ENCODE results near the gene POLR2A. TPM values are rescaled to one million over a fixed set of nuclear protein-coding genes. Genes with fewer than 3 reads are reported as not detected.

POLR2A gene
- polyA plus RNA-seq, 2 of the 4 experiments (the other 2 are of a cell fraction): 22.8 to 65.6 TPM

DNA sequence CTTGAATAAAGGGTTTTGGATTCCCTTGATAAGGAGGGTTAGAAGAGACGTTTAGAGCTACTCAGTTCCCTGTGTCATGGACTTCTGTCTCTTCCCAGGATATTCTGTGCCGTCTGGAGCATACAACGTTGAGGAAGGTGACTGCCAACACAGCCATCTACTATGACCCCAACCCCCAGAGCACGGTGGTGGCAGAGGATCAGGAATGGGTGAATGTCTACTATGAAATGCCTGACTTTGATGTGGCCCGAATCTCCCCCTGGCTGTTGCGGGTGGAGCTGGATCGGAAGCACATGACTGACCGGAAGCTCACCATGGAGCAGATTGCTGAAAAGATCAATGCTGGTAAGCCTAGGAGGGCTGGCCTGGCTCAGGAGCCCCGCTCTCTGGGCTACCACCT lies 24.7 kb downstream of the POLR2A start:
- no peak overlapping the region for H3K4me2 ChIP-seq
- no peaks in the 10 kb centered on the region for H3K4me1 ChIP-seq
- WGBS (ENCODE audit: missing lambda C conversion rate): 92% methylated on average over 9 of the region's 9 CpGs
- no peak overlapping the region for H3K27ac ChIP-seq
- no peak for DNase-seq (ENCODE audit: low read depth in 1 of 2, low spot score in 1 of 2)
- no peak overlapping the region for H3K4me3 ChIP-seq
- POLR2A ChIA-PET: interaction anchor here (0.7 to 1.4 kb wide), 2 partner anchors 25 to 52 kb away, joined by 4 to 5 read pairs; partner anchors contain the start of gene POLR2A
- no peaks in the 10 kb centered on the region for H3K9me3 ChIP-seq
- CTCF ChIA-PET: interaction anchor here (0.9 to 3.6 kb wide), 5 partner anchors 9 to 52 kb away, joined by 3 to 37 read pairs (median 9); partner anchors contain the start of gene SENP3
- ATAC-seq: no peak
- TF ChIP-seq SMC3 (IDR thresholded peaks at IDR 0.05) (no peak), EHF (CRISPR knock-in tag; IDR thresholded peaks at IDR 0.05) (no peak), MAFK (IDR thresholded peaks at IDR 0.05; ENCODE audit: partially characterized antibody) (no peak), POLR2AphosphoS2 (conservative IDR thresholded peaks at IDR 0.05; ENCODE audit: low read length) (0 out of 2 replicates have a peak, but pooled peaks have one; percentile 28)
- FAIRE-seq: no peak

- DNase-seq (ENCODE audit: low read depth in 1 of 2, low spot score in 1 of 2) (no peak), ATAC-seq (no peak), FAIRE-seq (no peak)
- Histone ChIP-seq H3K4me1 (no peaks in the 10 kb centered on the region), H3K4me2 (no peak overlapping the region), H3K9me3 (no peaks in the 10 kb centered on the region), H3K27ac (no peak overlapping the region), H3K4me3 (no peak overlapping the region)
- POLR2A ChIA-PET: interaction anchor here (1.4 kb wide), 1 partner anchor 26 kb away, joined by 5 read pairs; the partner anchor contains the start of gene POLR2A
- TF ChIP-seq ESRRA (IDR thresholded peaks at IDR 0.05; ENCODE audit: borderline replicate concordance, low read length) (no peak), USF2 (IDR thresholded peaks at IDR 0.05) (no peak), SREBF2 (IDR thresholded peaks at IDR 0.05) (no peak), FOXS1 (CRISPR knock-in tag; IDR thresholded peaks at IDR 0.05) (no peak), POLR2AphosphoS2 (conservative IDR thresholded peaks at IDR 0.05; ENCODE audit: low read length) (no peak)
- CTCF ChIA-PET: interaction anchor here (0.5 to 6.7 kb wide), 3 partner anchors 10 to 348 kb away, joined by 3 to 72 read pairs (median 37); partner anchors contain the start of gene SENP3
- WGBS (ENCODE audit: missing lambda C conversion rate): 78% methylated on average over 5 of the region's 5 CpGs
Measured at GRCh38 chr17:7509937-7510336, 25.8 kb downstream of the POLR2A start.

- Histone ChIP-seq H3K9me3 (no peaks in the 10 kb centered on the region), H3K4me3 (no peak overlapping the region), H3K4me1 (no peaks in the 10 kb centered on the region), H3K27ac (no peak overlapping the region), H3K4me2 (no peak overlapping the region)
- ChIA-PET POLR2A (interaction anchor here (1.1 kb wide), 1 partner anchor 50 kb away, joined by 3 read pairs; no protein-coding TSS in a partner anchor), CTCF (interaction anchor here (0.8 to 9.8 kb wide), 5 partner anchors 9 to 53 kb away, joined by 4 to 232 read pairs (median 4); partner anchors contain the start of genes SENP3 and TNFSF13)
- 91% methylated on average over 10 of the region's 10 CpGs for WGBS (ENCODE audit: missing lambda C conversion rate)
- FAIRE-seq: no peak
- ATAC-seq: peak; percentile 4 to 12; a peak in 2 of 6 replicates
- DNase-seq (ENCODE audit: low read depth in 1 of 2, low spot score in 1 of 2): no peak
- TF ChIP-seq, protein P1, sequence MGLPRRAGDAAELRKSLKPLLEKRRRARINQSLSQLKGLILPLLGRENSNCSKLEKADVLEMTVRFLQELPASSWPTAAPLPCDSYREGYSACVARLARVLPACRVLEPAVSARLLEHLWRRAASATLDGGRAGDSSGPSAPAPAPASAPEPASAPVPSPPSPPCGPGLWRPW (IDR thresholded peaks at IDR 0.05): no peak
- TF ChIP-seq NPAS2 (CRISPR knock-in tag; IDR thresholded peaks at IDR 0.05; ENCODE audit: borderline replicate concordance) (no peak), ATOH8 (CRISPR knock-in tag; IDR thresholded peaks at IDR 0.05; ENCODE audit: low read depth) (no peak), ZNF302 (CRISPR knock-in tag; IDR thresholded peaks at IDR 0.05) (no peak), ESRRA (IDR thresholded peaks at IDR 0.05; ENCODE audit: borderline replicate concordance, low read length) (no peak), EHMT2 (IDR thresholded peaks at IDR 0.05; ENCODE audit: low read depth) (no peak), KDM1A (IDR thresholded peaks at IDR 0.05; ENCODE audit: low read depth) (no peak)
Measured at GRCh38 chr17:7511108-7511507, 26.9 kb downstream of the POLR2A start.

DNA sequence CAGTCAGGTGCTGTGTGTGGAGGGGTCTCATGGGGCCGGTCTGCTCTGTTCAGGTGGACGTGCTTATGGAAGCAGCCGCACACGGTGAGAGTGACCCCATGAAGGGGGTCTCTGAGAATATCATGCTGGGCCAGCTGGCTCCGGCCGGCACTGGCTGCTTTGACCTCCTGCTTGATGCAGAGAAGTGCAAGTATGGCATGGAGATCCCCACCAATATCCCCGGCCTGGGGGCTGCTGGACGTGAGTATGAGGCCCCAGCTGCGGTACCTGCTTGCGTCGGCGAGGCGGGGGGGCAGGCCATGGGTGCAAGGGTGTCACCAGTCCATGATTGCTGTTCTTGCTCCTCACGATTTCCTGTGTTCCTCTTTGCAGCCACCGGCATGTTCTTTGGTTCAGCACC lies 27.9 kb downstream of the POLR2A start:
- TF ChIP-seq RCOR1 (IDR thresholded peaks at IDR 0.05; ENCODE audit: low read depth, low read length) (no peak), RFX5 (IDR thresholded peaks at IDR 0.05) (no peak), EP300 (IDR thresholded peaks at IDR 0.05) (no peak), MYC (IDR thresholded peaks at IDR 0.05; ENCODE audit: borderline replicate concordance, low read length) (no peak), CEBPB (IDR thresholded peaks at IDR 0.05) (no peak), TFCP2L1 (CRISPR knock-in tag; IDR thresholded peaks at IDR 0.05) (no peak), ZFP36 (IDR thresholded peaks at IDR 0.05; ENCODE audit: borderline replicate concordance, partially characterized antibody) (no peak), TP53 (CRISPR knock-in tag; IDR thresholded peaks at IDR 0.05) (no peak), POLR2AphosphoS2 (conservative IDR thresholded peaks at IDR 0.05; ENCODE audit: low read length) (no peak), JUNB (IDR thresholded peaks at IDR 0.05) (no peak), PHF8 (IDR thresholded peaks at IDR 0.05; ENCODE audit: borderline replicate concordance, low read depth) (no peak)
- TF ChIP-seq, protein P2, sequence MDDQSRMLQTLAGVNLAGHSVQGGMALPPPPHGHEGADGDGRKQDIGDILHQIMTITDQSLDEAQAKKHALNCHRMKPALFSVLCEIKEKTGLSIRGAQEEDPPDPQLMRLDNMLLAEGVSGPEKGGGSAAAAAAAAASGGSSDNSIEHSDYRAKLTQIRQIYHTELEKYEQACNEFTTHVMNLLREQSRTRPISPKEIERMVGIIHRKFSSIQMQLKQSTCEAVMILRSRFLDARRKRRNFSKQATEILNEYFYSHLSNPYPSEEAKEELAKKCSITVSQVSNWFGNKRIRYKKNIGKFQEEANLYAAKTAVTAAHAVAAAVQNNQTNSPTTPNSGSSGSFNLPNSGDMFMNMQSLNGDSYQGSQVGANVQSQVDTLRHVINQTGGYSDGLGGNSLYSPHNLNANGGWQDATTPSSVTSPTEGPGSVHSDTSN (IDR thresholded peaks at IDR 0.05): no peak
- DNase-seq (ENCODE audit: low read depth in 1 of 2, low spot score in 1 of 2) (no peak), ATAC-seq (no peak; a peak in 1 of 6 replicates), FAIRE-seq (no peak)
- CTCF ChIA-PET: interaction anchor here (0.6 to 9.8 kb wide), 8 partner anchors 8 to 363 kb away, joined by 3 to 232 read pairs (median 4); partner anchors contain the start of genes SENP3, TMEM256 and TNFSF13
- Histone ChIP-seq H3K27ac (no peak overlapping the region), H3K4me3 (no peak overlapping the region), H3K9me3 (no peaks in the 10 kb centered on the region), H3K4me1 (no peaks in the 10 kb centered on the region), H3K4me2 (no peak overlapping the region)
- 97% methylated on average over 15 of the region's 15 CpGs for WGBS (ENCODE audit: missing lambda C conversion rate)
- POLR2A ChIA-PET: interaction anchor here (1.1 kb wide), 1 partner anchor 49 kb away, joined by 3 read pairs; no protein-coding TSS in a partner anchor

All from A549 (cell line).